CD1c-positive myeloid dendritic cell (primary cell): ENCODE results near the gene LRP10.
A peak's percentile ranks its signal among the peaks of the same experiment; 100 is the strongest.

Experiments
- DNase-seq: peaks from one replicate; pipeline ENCODE4 v3.0.0-alpha.2; 2016; ENCODE audit errors: extremely low spot score

The LRP10 gene

GRCh38 chr14:22865424-22866405 is 5.8 kb upstream of the LRP10 start:
- DNase-seq, result no peak

DNA sequence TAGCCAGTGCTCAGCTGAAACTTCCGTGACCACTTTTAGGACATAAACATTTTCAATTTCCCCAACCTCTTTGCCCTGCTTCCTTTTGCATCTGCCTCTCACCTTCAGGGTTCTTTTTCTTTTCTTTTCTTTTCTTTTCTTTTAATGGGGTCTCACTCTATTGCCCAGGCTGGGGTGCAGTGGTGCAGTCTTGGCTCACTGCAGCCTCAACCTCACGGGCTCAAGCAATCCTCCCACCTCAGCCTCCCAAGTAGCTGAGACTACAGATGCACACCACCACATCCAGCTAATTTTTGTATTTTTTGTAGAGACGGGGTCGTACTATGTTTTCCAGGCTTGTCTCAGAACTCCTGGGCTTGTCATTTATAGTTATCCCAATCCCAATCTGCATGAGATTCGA is 4.7 kb upstream of the LRP10 start:
- DNase-seq, result no peak

DNA sequence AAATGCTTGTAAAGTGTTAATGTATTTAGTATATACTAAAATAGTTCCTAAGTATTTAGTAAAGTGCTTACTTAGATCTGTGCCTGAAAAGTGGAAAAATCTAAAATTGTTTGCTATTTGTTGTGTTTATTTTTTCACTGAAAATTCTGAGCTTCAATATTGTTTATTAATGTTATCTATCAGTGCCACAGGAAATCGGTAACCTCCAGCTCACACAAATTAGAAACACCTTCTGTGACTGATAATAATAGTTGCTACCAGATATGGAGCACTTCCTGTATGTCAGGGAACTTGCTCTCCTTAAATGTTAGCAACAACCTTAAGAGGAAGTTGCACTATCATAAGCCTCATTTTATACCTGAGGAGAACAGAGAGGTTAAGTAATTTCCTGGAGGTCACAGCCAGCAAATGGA is 723 bp upstream of the LRP10 start:
- peak; percentile 78 for DNase-seq

DNA sequence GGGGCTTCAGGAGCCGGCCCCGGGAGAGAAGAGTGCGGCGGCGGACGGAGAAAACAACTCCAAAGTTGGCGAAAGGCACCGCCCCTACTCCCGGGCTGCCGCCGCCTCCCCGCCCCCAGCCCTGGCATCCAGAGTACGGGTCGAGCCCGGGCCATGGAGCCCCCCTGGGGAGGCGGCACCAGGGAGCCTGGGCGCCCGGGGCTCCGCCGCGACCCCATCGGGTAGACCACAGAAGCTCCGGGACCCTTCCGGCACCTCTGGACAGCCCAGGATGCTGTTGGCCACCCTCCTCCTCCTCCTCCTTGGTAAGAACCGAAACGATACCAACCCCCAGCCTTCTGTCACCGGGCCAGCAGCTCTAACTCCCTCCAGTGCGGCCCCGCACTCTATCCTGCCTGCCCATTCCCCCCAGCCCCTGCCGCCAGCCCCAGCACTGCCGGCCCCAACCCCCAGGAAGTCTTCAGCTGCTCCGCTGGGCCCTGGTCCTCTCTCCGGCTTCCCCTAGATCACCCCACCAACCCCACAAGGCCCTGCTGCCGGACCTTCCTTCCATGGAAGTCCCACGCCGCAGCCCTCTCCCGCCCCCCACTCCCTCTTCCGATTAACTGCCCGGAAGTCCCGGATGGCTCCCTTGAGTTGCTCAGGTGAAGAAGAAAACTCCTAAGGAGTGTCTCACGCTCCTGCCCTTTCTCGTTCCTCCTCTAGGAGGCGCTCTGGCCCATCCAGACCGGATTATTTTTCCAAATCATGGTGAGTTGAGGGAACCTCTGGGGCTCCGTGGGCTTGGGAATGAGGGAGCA is 693 bp downstream of the LRP10 start:
- DNase-seq, result peak; percentile 85

- no peak for DNase-seq
Observed at GRCh38 chr14:22872833-22873520, 1.4 kb downstream of the LRP10 start.

DNA sequence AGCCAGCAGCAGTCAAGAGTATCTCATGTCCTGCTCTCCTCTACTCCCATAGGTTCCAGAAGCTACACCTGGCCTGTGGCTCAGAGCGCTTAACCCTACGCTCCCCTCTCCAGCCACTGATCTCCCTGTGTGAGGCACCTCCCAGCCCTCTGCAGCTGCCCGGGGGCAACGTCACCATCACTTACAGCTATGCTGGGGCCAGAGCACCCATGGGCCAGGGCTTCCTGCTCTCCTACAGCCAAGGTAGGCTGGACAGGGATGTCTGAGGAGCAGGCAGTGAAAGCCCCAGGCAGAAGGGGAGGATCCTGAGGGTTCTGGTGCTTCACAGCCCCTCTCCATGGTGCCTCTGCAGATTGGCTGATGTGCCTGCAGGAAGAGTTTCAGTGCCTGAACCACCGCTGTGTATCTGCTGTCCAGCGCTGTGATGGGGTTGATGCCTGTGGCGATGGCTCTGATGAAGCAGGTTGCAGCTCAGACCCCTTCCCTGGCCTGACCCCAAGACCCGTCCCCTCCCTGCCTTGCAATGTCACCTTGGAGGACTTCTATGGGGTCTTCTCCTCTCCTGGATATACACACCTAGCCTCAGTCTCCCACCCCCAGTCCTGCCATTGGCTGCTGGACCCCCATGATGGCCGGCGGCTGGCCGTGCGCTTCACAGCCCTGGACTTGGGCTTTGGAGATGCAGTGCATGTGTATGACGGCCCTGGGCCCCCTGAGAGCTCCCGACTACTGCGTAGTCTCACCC is 3.6 kb downstream of the LRP10 start:
- DNase-seq, result no peak

DNA sequence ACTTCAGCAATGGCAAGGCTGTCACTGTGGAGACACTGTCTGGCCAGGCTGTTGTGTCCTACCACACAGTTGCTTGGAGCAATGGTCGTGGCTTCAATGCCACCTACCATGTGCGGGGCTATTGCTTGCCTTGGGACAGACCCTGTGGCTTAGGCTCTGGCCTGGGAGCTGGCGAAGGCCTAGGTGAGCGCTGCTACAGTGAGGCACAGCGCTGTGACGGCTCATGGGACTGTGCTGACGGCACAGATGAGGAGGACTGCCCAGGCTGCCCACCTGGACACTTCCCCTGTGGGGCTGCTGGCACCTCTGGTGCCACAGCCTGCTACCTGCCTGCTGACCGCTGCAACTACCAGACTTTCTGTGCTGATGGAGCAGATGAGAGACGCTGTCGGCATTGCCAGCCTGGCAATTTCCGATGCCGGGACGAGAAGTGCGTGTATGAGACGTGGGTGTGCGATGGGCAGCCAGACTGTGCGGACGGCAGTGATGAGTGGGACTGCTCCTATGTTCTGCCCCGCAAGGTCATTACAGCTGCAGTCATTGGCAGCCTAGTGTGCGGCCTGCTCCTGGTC is 4.3 kb downstream of the LRP10 start:
- DNase-seq, result no peak

DNA sequence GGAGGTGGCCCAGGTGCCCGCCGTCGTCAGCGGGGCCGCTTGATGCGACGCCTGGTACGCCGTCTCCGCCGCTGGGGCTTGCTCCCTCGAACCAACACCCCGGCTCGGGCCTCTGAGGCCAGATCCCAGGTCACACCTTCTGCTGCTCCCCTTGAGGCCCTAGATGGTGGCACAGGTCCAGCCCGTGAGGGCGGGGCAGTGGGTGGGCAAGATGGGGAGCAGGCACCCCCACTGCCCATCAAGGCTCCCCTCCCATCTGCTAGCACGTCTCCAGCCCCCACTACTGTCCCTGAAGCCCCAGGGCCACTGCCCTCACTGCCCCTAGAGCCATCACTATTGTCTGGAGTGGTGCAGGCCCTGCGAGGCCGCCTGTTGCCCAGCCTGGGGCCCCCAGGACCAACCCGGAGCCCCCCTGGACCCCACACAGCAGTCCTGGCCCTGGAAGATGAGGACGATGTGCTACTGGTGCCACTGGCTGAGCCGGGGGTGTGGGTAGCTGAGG is 5.5 kb downstream of the LRP10 start:
- no peak for DNase-seq

- DNase-seq, result no peak
Observed at GRCh38 chr14:22878271-22879246, 7.0 kb downstream of the LRP10 start.

- no peak for DNase-seq
Observed at GRCh38 chr14:22882064-22882463, 10.5 kb downstream of the LRP10 start.

GRCh38 chr14:22882529-22883172 is 11.1 kb downstream of the LRP10 start:
- peak; percentile 38 for DNase-seq

DNA sequence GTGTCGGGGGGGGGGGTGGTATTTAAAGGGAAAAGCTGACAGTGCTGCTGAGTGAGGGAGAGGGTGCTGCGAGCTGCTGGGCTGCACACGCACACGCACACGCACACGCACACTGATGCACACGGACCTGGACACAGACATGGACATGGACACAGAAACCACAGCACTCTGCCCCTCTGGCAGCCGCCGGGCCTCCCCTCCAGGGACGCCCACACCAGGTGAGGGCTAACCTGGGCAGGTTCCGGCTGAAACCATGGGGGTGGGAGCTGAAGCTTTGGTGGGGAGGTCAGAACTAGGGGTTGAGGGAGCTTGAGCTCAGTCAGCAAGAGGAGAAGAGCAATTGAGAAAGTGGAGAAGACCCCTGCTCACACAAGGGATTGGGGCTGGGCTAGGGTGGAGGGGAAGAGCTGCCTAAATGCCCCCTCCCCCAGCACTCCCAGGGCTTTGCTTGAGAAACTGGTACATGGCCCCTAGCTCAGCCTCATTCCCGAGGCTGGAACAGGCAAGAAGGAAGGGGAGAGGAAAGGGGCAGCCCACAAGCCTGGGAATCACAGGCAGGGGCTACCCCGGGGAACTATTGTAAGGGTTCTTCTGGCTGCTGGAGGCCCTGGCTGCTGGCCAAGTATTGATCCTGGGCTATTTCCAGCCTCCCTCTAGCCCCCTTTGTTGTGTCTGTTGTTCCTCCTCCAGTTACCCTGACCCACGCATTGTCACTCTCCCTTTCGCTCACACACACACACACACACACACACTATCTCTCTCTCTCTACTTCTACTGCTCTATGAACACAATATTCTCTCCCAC is 11.8 kb downstream of the LRP10 start, which contains the start of gene REM2:
TSS of gene REM2 (plus strand) at position 50 of the 804 bp plus-strand sequence. CDS start at position 116, 66 bp downstream.
- DNase-seq, result no peak

DNA sequence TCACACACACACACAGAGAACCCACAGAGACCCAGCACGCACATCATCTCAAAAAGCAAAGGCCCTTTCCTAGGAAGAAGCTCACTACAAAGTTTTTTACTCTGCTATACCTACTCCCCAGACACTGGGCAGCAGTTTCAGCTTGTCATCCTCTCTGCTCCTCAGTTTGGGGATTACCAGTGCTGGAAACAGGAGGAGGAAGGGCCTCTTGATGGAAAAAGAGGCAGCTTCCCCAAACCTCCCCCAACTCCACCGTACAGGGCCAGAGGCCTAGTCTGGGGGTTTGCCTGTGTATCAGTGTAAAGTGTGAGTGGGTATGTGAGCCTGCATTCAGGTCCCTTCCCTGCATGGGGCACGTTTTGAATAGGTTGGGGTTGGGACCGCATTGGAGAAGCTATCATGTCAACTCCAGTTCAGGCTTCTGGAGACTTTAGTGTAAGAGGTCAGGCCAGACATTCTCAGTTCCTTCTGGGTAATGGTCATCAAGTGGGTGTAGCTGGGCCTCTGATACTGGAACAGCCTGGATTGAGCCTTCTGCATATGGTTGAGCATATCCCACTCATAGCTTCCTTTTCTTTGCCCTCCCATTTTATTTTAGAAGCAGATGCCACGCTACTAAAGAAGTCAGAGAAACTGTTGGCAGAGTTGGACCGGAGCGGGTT is 12.7 kb downstream of the LRP10 start:
- DNase-seq, result peak; percentile 82

DNA sequence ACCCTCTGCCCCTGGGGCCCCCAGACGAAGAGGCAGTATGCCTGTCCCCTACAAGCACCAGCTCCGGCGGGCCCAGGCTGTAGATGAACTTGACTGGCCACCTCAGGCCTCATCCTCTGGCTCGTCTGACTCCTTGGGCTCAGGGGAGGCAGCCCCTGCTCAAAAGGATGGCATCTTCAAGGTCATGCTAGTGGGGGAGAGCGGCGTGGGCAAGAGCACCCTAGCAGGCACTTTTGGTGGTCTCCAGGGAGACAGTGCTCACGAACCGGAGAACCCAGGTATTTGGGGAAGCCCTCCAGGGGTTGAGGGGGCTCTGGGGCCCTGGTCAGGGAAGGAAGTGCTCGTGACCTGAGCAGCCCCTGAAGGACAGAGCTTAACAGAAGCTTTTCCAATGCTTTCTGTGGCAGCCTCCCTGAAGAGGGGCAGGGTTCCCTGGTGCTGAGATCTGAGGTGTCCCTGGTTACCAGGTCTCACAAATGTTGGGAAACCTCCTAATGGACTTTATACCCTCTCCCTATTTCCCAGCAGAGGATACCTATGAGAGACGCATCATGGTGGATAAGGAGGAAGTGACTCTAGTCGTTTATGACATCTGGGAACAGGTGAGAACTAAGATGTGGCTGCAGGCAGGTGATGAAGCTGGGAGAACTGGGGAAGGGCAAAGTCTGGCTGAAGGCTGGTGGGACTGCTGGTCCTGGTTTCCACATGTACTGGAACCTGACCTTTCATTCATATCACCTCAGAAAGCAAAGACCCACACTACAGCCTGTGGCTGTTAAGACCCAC is 13.4 kb downstream of the LRP10 start:
- DNase-seq, result no peak

DNA sequence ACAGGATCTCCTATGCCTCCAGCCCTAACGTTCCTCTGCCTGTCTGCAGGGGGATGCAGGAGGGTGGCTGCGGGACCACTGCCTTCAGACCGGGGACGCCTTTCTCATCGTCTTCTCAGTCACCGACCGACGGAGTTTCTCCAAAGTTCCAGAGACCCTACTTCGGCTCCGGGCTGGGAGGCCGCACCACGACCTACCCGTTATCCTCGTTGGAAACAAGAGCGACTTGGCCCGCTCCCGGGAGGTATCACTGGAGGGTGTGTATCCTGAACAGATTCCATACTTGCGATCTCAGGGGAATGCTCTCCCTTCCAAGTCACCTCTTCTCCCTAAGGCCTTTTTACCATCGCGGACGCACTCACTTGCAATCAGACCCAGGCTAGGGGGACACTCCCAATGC is 14.4 kb downstream of the LRP10 start:
- DNase-seq, result no peak

DNA sequence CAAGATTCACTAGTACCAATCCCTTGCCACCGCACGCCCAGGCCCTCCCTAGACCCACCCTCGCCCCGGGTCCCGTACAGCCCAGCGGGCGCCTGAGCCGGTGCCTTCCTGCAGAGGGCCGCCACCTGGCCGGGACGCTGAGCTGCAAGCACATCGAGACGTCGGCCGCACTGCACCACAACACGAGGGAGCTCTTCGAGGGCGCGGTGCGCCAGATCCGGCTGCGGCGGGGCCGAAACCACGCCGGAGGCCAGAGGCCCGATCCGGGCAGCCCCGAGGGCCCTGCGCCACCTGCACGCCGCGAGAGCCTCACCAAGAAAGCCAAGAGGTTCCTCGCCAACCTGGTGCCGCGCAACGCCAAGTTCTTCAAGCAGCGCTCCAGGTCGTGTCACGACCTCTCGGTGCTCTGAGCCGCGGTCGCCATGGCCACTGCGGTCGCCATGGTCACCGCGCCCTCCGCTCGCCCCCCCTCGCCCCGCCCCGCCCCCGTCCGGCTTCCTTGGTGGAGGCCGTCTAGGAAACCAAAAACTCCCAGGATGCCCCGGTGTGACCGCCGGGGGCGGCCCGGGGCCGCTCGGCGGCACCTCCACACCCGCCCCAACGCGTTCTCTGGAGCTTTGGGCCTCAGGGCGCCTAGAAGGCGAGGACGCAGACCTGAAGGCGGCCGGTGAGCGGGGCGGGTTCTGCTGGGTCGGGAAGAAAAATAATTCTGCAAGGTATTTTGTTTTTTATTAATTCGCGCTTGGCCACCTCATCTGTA is 15.1 kb downstream of the LRP10 start:
- DNase-seq, result peak; percentile 71
